Calu3 (cell line): ENCODE data around the gene GSTT2B. TPM values are rescaled to one million over a fixed set of nuclear protein-coding genes. Genes with fewer than 3 reads are reported as not detected.
"Not testable (repeated sequence)": the region's sequence is repeated elsewhere in the genome, so short reads cannot be mapped to it uniquely, and the experiment has no call there.

Source experiments
- BruUV-seq: library from RNA; stranded (reverse); fragments of 400-500 nt; replicated peaks from 2 replicates; lab custom pipeline; 2021; lab: Mats Ljungman, UMichigan
- CTCF ChIA-PET: fragments of 300-600 bp; sonication (Branson Sonifier 250); formaldehyde crosslinking; loops from one replicate; lab custom pipeline; 2022; ENCODE audit warnings: antibody characterized with exemption; lab: Charles Lee
- DNase-seq: peaks from one replicate; pipeline ENCODE4 v3.0.0; 2022
- H3K27ac Mint-ChIP-seq: one replicate; pipeline ENCODE4 v1.8.0; 2022; ENCODE audit warnings: mixed read lengths; ENCODE audit not compliant: unreplicated experiment
- H3K27me3 Mint-ChIP-seq: one replicate; pipeline ENCODE4 v1.8.0; 2022; ENCODE audit warnings: mixed read lengths; ENCODE audit not compliant: unreplicated experiment
- H3K36me3 Mint-ChIP-seq: one replicate; pipeline ENCODE4 v1.8.0; 2022; ENCODE audit warnings: mild to moderate bottlenecking, moderate library complexity, mixed read lengths; ENCODE audit not compliant: insufficient read depth, unreplicated experiment
- H3K4me1 Mint-ChIP-seq: one replicate; pipeline ENCODE4 v1.8.0; 2022; ENCODE audit warnings: mild to moderate bottlenecking, low read depth, mixed read lengths; ENCODE audit not compliant: unreplicated experiment
- H3K4me3 Mint-ChIP-seq: one replicate; pipeline ENCODE4 v1.8.0; 2022; ENCODE audit warnings: mild to moderate bottlenecking, low read depth, moderate library complexity, mixed read lengths; ENCODE audit not compliant: unreplicated experiment
- H3K9me3 Mint-ChIP-seq: one replicate; pipeline ENCODE4 v1.8.0; 2022; ENCODE audit warnings: low read depth, mixed read lengths; ENCODE audit not compliant: unreplicated experiment
- CTCF ChIP-seq: fragments of 200-600 bp; IDR thresholded peaks from one replicate; pipeline ENCODE4 v1.8.0; 2022; ENCODE audit warnings: antibody characterized with exemption; ENCODE audit not compliant: unreplicated experiment
- intact Hi-C: fragments of 100-400 bp; cut with micrococcal nuclease; formaldehyde crosslinking; loops from one replicate; pipeline ENCODE4 v1.10.0; 2022; ENCODE audit not compliant: unreplicated experiment
- total RNA-seq: library from RNA; stranded (reverse); gene quantifications from 2 replicates; pipeline ENCODE4 v1.2.3, GENCODE V29; 2022

GSTT2B gene
- total RNA-seq, 1 experiment from 2014 or later, result 3.6 TPM

GRCh38 chr22:23984430-23984829 is 23.4 kb upstream of the GSTT2B start:
- Mint-ChIP-seq H3K27me3 (no peaks in the 10 kb centered on the region), H3K9me3 (peaks cover 3% of the 10 kb centered on the region), H3K4me3 (no peak overlapping the region), H3K27ac (no peak overlapping the region), H3K4me1 (no peaks in the 10 kb centered on the region), H3K36me3 (no peaks in the 10 kb centered on the region)
- CTCF ChIA-PET, result no interaction called here
- no TSS peak for BruUV-seq
- TF ChIP-seq CTCF, result peak; percentile 62
- intact Hi-C loops, result loop anchor here (10.0 kb wide), 1 partner anchor 200 kb away; the partner anchor contains the start of gene SUSD2
- DNase-seq, result peak; percentile 65

GRCh38 chr22:23980567-23980966 is 19.6 kb upstream of the GSTT2B start:
- H3K27ac Mint-ChIP-seq, H3K27me3 Mint-ChIP-seq, CTCF ChIA-PET, H3K9me3 Mint-ChIP-seq, H3K4me1 Mint-ChIP-seq, DNase-seq, H3K4me3 Mint-ChIP-seq, H3K36me3 Mint-ChIP-seq: not testable (repeated sequence)
- TSS peak; percentile 55 for BruUV-seq
- intact Hi-C loops, result loop anchor here (10.0 kb wide), 1 partner anchor 204 kb away; the partner anchor contains the start of gene SUSD2

GRCh38 chr22:23979557-23980240 is 18.7 kb upstream of the GSTT2B start, which contains the start of gene GSTT2:
TSS of gene GSTT2 (plus strand) at chr22:23980134.
- DNase-seq, H3K4me3 Mint-ChIP-seq, H3K27ac Mint-ChIP-seq, CTCF ChIA-PET, H3K36me3 Mint-ChIP-seq, H3K4me1 Mint-ChIP-seq, H3K27me3 Mint-ChIP-seq, H3K9me3 Mint-ChIP-seq, BruUV-seq: not testable (repeated sequence)
- intact Hi-C loops, result loop anchor here (10.0 kb wide), 1 partner anchor 205 kb away; the partner anchor contains the start of gene SUSD2

GRCh38 chr22:23977304-23977703 is 16.3 kb upstream of the GSTT2B start:
- H3K4me3 Mint-ChIP-seq, H3K36me3 Mint-ChIP-seq, DNase-seq, H3K4me1 Mint-ChIP-seq, BruUV-seq, CTCF ChIA-PET, H3K27ac Mint-ChIP-seq, H3K9me3 Mint-ChIP-seq, H3K27me3 Mint-ChIP-seq, intact Hi-C loops: not testable (repeated sequence)

GRCh38 chr22:23974836-23975352 is 13.9 kb upstream of the GSTT2B start:
- peaks cover 17% of the 10 kb centered on the region for H3K4me1 Mint-ChIP-seq
- H3K9me3 Mint-ChIP-seq, intact Hi-C loops, H3K4me3 Mint-ChIP-seq, H3K27ac Mint-ChIP-seq, CTCF ChIA-PET, BruUV-seq, H3K27me3 Mint-ChIP-seq: not testable (repeated sequence)
- H3K36me3 Mint-ChIP-seq, result peaks cover 20% of the 10 kb centered on the region
- peak; percentile 30 for DNase-seq

GRCh38 chr22:23974345-23974744 is 13.3 kb upstream of the GSTT2B start, which contains the start of gene DDT:
TSS of gene DDT (minus strand) at chr22:23974441. CDS start at chr22:23974414, 27 bp downstream.
- DNase-seq, H3K27me3 Mint-ChIP-seq, H3K27ac Mint-ChIP-seq, intact Hi-C loops, BruUV-seq, H3K9me3 Mint-ChIP-seq, CTCF ChIA-PET, H3K4me3 Mint-ChIP-seq: not testable (repeated sequence)
- H3K36me3 Mint-ChIP-seq, result peaks cover 22% of the 10 kb centered on the region
- peaks cover 23% of the 10 kb centered on the region for H3K4me1 Mint-ChIP-seq

- peaks cover 22% of the 10 kb centered on the region for H3K36me3 Mint-ChIP-seq
- H3K9me3 Mint-ChIP-seq, BruUV-seq, DNase-seq, H3K27ac Mint-ChIP-seq, H3K27me3 Mint-ChIP-seq, CTCF ChIA-PET, intact Hi-C loops, H3K4me3 Mint-ChIP-seq: not testable (repeated sequence)
- H3K4me1 Mint-ChIP-seq, result peaks cover 27% of the 10 kb centered on the region
Observed at GRCh38 chr22:23971927-23972326, 10.9 kb upstream of the GSTT2B start.
